ENCODE data around the gene FOXD4L5.
"Not testable (repeated sequence)": the region's sequence is repeated elsewhere in the genome, so short reads cannot be mapped to it uniquely, and the experiment has no call there.

FOXD4L5 gene

GRCh38 chr9:65285109-65285508 lies at the start of gene FOXD4L5:
FOXD4L5 (minus strand) TSS chr9:65285209; CDS start chr9:65284377, 832 bp downstream.
- H3K27ac ChIP-seq = not testable (repeated sequence)

GRCh38 chr9:65283943-65284342 lies 1.1 kb downstream of the FOXD4L5 start:
- not testable (repeated sequence) for H3K27ac ChIP-seq

DNA sequence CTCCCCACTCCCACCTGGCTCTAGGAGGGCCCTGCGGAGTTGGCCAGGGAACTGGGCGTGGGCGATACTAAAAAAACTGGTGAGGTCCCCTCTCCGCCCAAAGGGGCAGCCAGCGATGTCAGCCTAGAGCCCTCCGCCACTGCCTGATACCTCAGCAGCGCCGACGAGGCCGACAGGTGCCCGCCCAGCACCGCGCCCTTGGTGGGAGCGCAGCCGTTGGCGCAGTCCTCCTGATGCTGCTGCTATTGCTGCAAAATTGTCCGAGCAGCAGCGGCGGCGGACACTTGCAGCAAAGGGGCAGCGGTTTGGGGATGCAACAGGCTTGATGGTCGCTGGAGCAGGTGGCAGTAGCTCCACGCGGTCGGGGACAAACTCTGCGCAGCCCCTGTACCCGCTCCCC lies 2.0 kb downstream of the FOXD4L5 start:
- H3K27ac ChIP-seq = not testable (repeated sequence)
